Stimulated activated CD4-positive, alpha-beta T cell treated with anti-CD3 and anti-CD28 coated beads, Interleukin-1b, Interleukin-23, amount 100 ng/mL, for 1 hour (primary cell): Measurements from ENCODE around the gene PNPLA5.

ENCODE experiments used
- DNase-seq, 2 donors: peaks; one replicate each; pipeline ENCODE4 v3.0.0-alpha.2; 2020; ENCODE audit warnings: low read depth in 2 of 2

The PNPLA5 gene

GRCh38 chr22:43838571-43839307 is 53.1 kb downstream of the PNPLA5 start:
- no peak for DNase-seq

GRCh38 chr22:43838161-43838560 is 53.7 kb downstream of the PNPLA5 start:
- no peak for DNase-seq

GRCh38 chr22:43837666-43838065 is 54.1 kb downstream of the PNPLA5 start:
- no peak for DNase-seq

GRCh38 chr22:43835736-43836135 is 56.1 kb downstream of the PNPLA5 start:
- DNase-seq: no peak

- DNase-seq: no peak
These were observed 56.6 kb downstream of the PNPLA5 start for GRCh38 chr22:43835166-43835565.

DNA sequence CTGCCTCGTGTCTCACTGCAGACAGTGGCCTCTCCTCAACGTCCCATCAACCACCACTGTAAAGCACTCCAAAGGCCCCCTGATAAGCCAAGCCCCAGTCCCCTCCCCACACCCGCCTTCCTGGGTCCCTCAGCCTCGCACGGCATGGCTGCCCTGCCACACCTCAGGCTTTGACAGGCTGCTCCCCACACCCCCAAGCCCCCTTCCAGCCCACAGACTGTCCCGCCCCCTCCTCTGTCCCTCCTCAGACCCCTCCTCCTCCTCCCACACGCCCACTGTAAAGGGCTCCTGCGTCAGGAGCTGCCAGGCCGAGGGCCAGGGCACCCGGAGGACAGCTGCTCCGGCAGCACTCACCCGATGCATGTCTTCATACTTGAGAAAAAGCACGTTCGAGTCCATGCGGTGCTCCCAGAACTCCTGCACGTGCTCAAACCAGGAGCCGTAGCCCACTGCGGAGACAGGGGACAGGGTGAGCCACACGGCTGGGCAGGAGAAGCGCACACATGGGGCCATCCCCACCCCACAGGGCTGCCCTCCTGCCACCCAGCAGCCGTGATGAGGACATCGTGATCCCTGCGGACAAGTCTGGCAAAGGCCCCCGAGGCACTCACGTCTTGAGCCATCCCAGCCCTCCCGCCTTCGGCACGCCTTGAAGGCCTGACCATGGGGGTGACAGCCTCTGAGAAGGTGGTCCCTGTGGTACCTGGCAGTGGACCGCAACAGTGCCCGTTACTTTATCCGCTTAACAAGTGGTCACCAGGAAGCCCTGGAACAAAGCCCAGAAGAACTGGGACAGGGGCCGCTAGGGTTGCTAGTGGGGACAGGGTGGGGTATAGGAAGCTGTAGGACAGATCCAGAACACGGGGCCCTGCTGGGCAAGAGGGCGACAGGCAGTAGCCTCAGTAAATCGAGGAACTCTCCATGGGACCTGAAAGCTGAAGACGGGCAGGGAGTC is 58.2 kb downstream of the PNPLA5 start:
- no peak for DNase-seq

DNA sequence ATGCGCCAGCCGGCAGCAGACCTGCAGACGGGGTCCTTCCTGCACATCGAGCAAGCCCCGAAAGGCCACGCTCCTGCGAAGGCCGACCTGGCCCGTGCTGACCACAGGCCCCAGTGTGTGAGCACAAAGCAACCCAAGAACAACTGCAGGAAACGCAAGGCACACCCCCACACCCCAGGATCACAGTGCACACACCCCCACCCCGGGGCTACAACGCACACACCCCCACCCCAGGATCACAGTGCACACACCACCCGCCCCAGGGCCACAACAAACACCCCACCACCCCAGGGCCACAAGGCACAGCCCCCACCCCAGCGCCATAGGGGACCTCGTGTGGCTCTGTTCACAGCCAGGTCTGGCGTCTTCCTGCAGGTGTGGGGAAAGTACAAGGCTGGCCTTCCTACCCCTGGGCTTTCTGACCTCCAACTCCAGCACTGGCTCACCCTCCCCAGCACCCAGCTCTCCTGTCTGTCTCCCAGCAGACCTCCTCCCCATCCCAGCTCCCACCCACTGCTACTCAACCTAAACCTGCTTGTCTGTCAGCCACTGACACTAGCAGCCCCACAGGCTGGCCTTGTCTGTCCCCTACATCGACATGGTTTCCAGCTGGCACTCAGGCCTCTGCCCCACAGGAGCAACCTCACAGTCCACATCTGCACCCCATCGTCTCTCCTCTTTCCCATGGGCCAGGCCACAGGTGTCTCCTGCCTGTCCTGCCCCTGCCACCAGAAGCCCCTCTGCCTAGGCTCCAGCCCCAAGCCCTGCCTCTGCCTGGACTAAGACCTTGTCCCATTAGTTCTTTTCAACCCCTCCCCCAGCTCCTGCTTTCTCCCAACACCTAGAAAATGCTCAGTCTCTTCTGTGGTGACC is 59.2 kb downstream of the PNPLA5 start:
- no peak for DNase-seq

- DNase-seq: no peak
These were observed 60.0 kb downstream of the PNPLA5 start for GRCh38 chr22:43831561-43832392.

GRCh38 chr22:43830931-43831560 is 60.8 kb downstream of the PNPLA5 start:
- no peak for DNase-seq

DNA sequence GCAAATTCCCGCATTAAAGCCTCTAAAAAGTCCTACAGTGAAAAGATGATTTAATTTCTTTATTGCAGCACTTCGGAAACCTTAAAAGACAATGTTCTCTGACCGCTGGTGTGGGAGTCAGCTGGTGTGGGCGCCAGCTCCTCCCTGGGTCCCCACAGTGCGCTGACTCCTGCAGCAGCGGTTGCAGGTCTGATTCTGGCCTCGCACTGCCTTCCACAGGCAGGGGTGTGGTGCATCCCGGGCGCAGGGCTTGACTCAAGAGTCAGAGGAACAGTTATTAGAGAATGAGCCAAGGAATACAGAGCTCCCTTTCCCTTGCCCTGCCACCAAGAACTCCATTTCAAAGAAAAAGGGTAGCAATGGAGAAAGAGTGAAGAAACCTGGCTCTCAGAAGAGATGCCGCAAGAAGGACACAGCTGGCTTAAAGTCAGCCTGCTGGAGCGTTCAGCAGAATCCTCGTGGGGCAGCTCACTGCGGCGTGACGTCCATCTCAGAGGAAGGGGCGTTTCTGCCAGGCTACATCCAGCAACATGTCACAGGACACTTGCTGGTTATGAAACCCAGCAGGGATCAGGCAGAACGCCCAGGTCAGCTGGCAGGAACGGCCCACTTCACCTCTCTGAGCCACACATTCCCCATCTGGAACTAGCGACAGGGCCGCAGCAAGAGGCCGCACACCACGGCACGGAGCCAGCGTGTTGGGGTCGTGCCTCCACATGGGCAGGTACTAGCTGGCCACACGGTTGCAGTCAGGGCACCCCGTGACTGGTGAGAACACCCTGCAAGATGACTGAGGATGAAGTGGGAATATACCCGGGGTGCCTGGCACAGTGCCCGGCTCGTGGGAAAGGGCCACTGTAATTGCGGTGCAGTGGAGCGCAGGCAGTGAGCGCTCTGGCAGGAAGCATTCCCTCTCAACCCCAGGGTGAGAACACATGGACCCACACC is 61.6 kb downstream of the PNPLA5 start:
- no peak for DNase-seq
